Activated T-cell treated with anti-CD3 and anti-CD28 coated beads, Interleukin-2, amount 50 U/mL, for 4 hours (primary cell): ENCODE results near the gene CCPG1. TPM values are rescaled to one million over a fixed set of nuclear protein-coding genes. Genes with fewer than 3 reads are reported as not detected.
"Not testable (repeated sequence)": the region's sequence is repeated elsewhere in the genome, so short reads cannot be mapped to it uniquely, and the experiment has no call there.

Source experiments
- ATAC-seq, 2 donors: fragments of 200-7000 bp; cut with Tn5 transposase; one replicate each; pipeline ENCODE4 v1.10.0; 2021
- DNase-seq: peaks from one replicate; pipeline ENCODE4 v3.0.0-alpha.2; 2020
- H3K27me3 Mint-ChIP-seq: one replicate; pipeline ENCODE4 v1.8.0; 2021; ENCODE audit warnings: low read depth, mixed read lengths
- H3K36me3 Mint-ChIP-seq: one replicate; pipeline ENCODE4 v1.8.0; 2022; ENCODE audit warnings: mixed read lengths; ENCODE audit not compliant: insufficient read depth
- H3K4me1 Mint-ChIP-seq: one replicate; pipeline ENCODE4 v1.8.0; 2021; ENCODE audit warnings: low read depth, mixed read lengths
- H3K4me3 Mint-ChIP-seq: one replicate; pipeline ENCODE4 v1.8.0; 2021; ENCODE audit warnings: mild to moderate bottlenecking, moderate library complexity, mixed read lengths
- H3K9me3 Mint-ChIP-seq: one replicate; pipeline ENCODE4 v1.8.0; 2021; ENCODE audit warnings: mixed read lengths
- total RNA-seq, 3 donors: library from RNA; stranded (reverse); gene quantifications; one replicate each; pipeline ENCODE4 v1.2.1, GENCODE V29; 2021

CCPG1 gene
- total RNA-seq, 3 donors from 2014 or later: 7.1 to 9.9 (median 7.1) TPM

GRCh38 chr15:55403531-55403930, 4.6 kb downstream of the CCPG1 start:
- H3K4me1 Mint-ChIP-seq: peaks cover 34% of the 10 kb centered on the region
- H3K36me3 Mint-ChIP-seq: peaks cover 7% of the 10 kb centered on the region
- H3K4me3 Mint-ChIP-seq: no peak overlapping the region
- H3K9me3 Mint-ChIP-seq: no peaks in the 10 kb centered on the region
- H3K27me3 Mint-ChIP-seq: no peaks in the 10 kb centered on the region
- ATAC-seq (no peak), DNase-seq (no peak)

- ATAC-seq: peak; percentile 29 to 47
- Mint-ChIP-seq H3K9me3 (no peaks in the 10 kb centered on the region), H3K27me3 (no peaks in the 10 kb centered on the region), H3K4me3 (no peak overlapping the region), H3K36me3 (peaks cover 14% of the 10 kb centered on the region), H3K4me1 (peaks cover 33% of the 10 kb centered on the region)
- DNase-seq: no peak
Observed at GRCh38 chr15:55402707-55403106, 5.5 kb downstream of the CCPG1 start.

GRCh38 chr15:55401786-55402246, 6.3 kb downstream of the CCPG1 start:
- Mint-ChIP-seq H3K4me1 (peaks cover 32% of the 10 kb centered on the region), H3K9me3 (no peaks in the 10 kb centered on the region), H3K36me3 (peaks cover 14% of the 10 kb centered on the region)

GRCh38 chr15:55400050-55400449, 8.1 kb downstream of the CCPG1 start:
- Mint-ChIP-seq H3K36me3 (peaks cover 26% of the 10 kb centered on the region), H3K4me1 (peaks cover 40% of the 10 kb centered on the region)
- not testable (repeated sequence) for H3K4me3 Mint-ChIP-seq, H3K9me3 Mint-ChIP-seq, DNase-seq, ATAC-seq, H3K27me3 Mint-ChIP-seq

More at GRCh38 chr15:55401786-55402246, 6.3 kb downstream of the CCPG1 start:
- ATAC-seq: no peak
- Mint-ChIP-seq H3K4me3 (no peak overlapping the region), H3K27me3 (no peaks in the 10 kb centered on the region)
- no peak for DNase-seq

- H3K4me1 Mint-ChIP-seq: peaks cover 32% of the 10 kb centered on the region
- peaks cover 31% of the 10 kb centered on the region for H3K36me3 Mint-ChIP-seq
Observed at GRCh38 chr15:55398243-55398642, 9.9 kb downstream of the CCPG1 start.

GRCh38 chr15:55394694-55395093, 13.5 kb downstream of the CCPG1 start:
- no peak for ATAC-seq
- peaks cover 16% of the 10 kb centered on the region for H3K4me1 Mint-ChIP-seq
- peaks cover 29% of the 10 kb centered on the region for H3K36me3 Mint-ChIP-seq
- DNase-seq: no peak
- H3K4me3 Mint-ChIP-seq: no peak overlapping the region
- H3K27me3 Mint-ChIP-seq: no peaks in the 10 kb centered on the region
- peaks cover 9% of the 10 kb centered on the region for H3K9me3 Mint-ChIP-seq

More at GRCh38 chr15:55398243-55398642, 9.9 kb downstream of the CCPG1 start:
- ATAC-seq (no peak), DNase-seq (no peak)
- no peak overlapping the region for H3K4me3 Mint-ChIP-seq
- no peaks in the 10 kb centered on the region for H3K27me3 Mint-ChIP-seq
- peaks cover 9% of the 10 kb centered on the region for H3K9me3 Mint-ChIP-seq

- ATAC-seq (peak; percentile 51 to 63), DNase-seq (no peak)
- peaks cover 6% of the 10 kb centered on the region for H3K4me1 Mint-ChIP-seq
- H3K27me3 Mint-ChIP-seq: no peaks in the 10 kb centered on the region
- no peaks in the 10 kb centered on the region for H3K9me3 Mint-ChIP-seq
- no peak overlapping the region for H3K4me3 Mint-ChIP-seq
- H3K36me3 Mint-ChIP-seq: peaks cover 14% of the 10 kb centered on the region
Observed at GRCh38 chr15:55389264-55389607, 18.9 kb downstream of the CCPG1 start.

- peaks cover 6% of the 10 kb centered on the region for H3K4me1 Mint-ChIP-seq
- peaks cover 30% of the 10 kb centered on the region for H3K36me3 Mint-ChIP-seq
- ATAC-seq: no peak
- no peak overlapping the region for H3K4me3 Mint-ChIP-seq
- no peak for DNase-seq
- H3K9me3 Mint-ChIP-seq: no peaks in the 10 kb centered on the region
- no peaks in the 10 kb centered on the region for H3K27me3 Mint-ChIP-seq
Observed at GRCh38 chr15:55387027-55387426, 21.1 kb downstream of the CCPG1 start.

GRCh38 chr15:55383687-55384086, 24.5 kb downstream of the CCPG1 start:
- DNase-seq: no peak
- H3K4me1 Mint-ChIP-seq: no peaks in the 10 kb centered on the region
- no peaks in the 10 kb centered on the region for H3K9me3 Mint-ChIP-seq
- peaks cover 28% of the 10 kb centered on the region for H3K36me3 Mint-ChIP-seq
- no peaks in the 10 kb centered on the region for H3K27me3 Mint-ChIP-seq
- no peak overlapping the region for H3K4me3 Mint-ChIP-seq
- ATAC-seq: no peak

- Mint-ChIP-seq H3K4me3 (no peak overlapping the region), H3K27me3 (no peaks in the 10 kb centered on the region), H3K36me3 (peaks cover 24% of the 10 kb centered on the region), H3K4me1 (no peaks in the 10 kb centered on the region), H3K9me3 (no peaks in the 10 kb centered on the region)
- ATAC-seq (no peak), DNase-seq (no peak)
Observed at GRCh38 chr15:55381595-55381994, 26.6 kb downstream of the CCPG1 start.

GRCh38 chr15:55379095-55379494, 29.1 kb downstream of the CCPG1 start:
- DNase-seq (no peak), ATAC-seq (no peak)
- Mint-ChIP-seq H3K27me3 (no peaks in the 10 kb centered on the region), H3K4me3 (no peak overlapping the region), H3K4me1 (no peaks in the 10 kb centered on the region), H3K36me3 (peaks cover 23% of the 10 kb centered on the region), H3K9me3 (no peaks in the 10 kb centered on the region)

GRCh38 chr15:55372701-55373440, 35.3 kb downstream of the CCPG1 start:
- no peak for ATAC-seq
- H3K27me3 Mint-ChIP-seq: no peaks in the 10 kb centered on the region
- peaks cover 25% of the 10 kb centered on the region for H3K36me3 Mint-ChIP-seq
- peaks cover 2% of the 10 kb centered on the region for H3K4me1 Mint-ChIP-seq
- no peak for DNase-seq
- no peak overlapping the region for H3K4me3 Mint-ChIP-seq
- no peaks in the 10 kb centered on the region for H3K9me3 Mint-ChIP-seq

GRCh38 chr15:55366981-55367380, 41.2 kb downstream of the CCPG1 start:
- Mint-ChIP-seq H3K4me1 (no peaks in the 10 kb centered on the region), H3K9me3 (no peaks in the 10 kb centered on the region), H3K27me3 (no peaks in the 10 kb centered on the region), H3K36me3 (peaks cover 17% of the 10 kb centered on the region), H3K4me3 (no peak overlapping the region)
- ATAC-seq: no peak
- no peak for DNase-seq

- no peaks in the 10 kb centered on the region for H3K4me1 Mint-ChIP-seq
- H3K9me3 Mint-ChIP-seq: no peaks in the 10 kb centered on the region
- ATAC-seq: no peak
- no peak overlapping the region for H3K4me3 Mint-ChIP-seq
- no peaks in the 10 kb centered on the region for H3K27me3 Mint-ChIP-seq
- DNase-seq: no peak
- peaks cover 16% of the 10 kb centered on the region for H3K36me3 Mint-ChIP-seq
Observed at GRCh38 chr15:55362641-55363040, 45.5 kb downstream of the CCPG1 start.

GRCh38 chr15:55361048-55361447, 47.1 kb downstream of the CCPG1 start:
- ATAC-seq (no peak), DNase-seq (no peak)
- H3K9me3 Mint-ChIP-seq: no peaks in the 10 kb centered on the region
- peaks cover 22% of the 10 kb centered on the region for H3K36me3 Mint-ChIP-seq
- H3K4me1 Mint-ChIP-seq: no peaks in the 10 kb centered on the region
- no peaks in the 10 kb centered on the region for H3K27me3 Mint-ChIP-seq
- no peak overlapping the region for H3K4me3 Mint-ChIP-seq
